OCI-LY1 (cell line): ENCODE results near the gene SLC4A11.
A peak's percentile ranks its signal among the peaks of the same experiment; 100 is the strongest.

Experiments used
- H2AFZ ChIP-seq: fragments of 200-600 bp; sonication (generic), shearing (Covaris generic); 2 replicates; pipeline ENCODE4 v1.6.0; 2014; ENCODE audit warnings: antibody characterized with exemption, mild to moderate bottlenecking, low read length
- H3F3A ChIP-seq: fragments of 200-600 bp; sonication (generic), shearing (Covaris generic); 2 replicates; pipeline ENCODE4 v1.6.0; 2014; ENCODE audit warnings: mild to moderate bottlenecking, antibody characterized with exemption, low read length, moderate library complexity; ENCODE audit not compliant: insufficient read depth
- H3K27ac ChIP-seq: fragments of 200-600 bp; sonication (generic); 2 replicates; pipeline ENCODE4 v1.5.1; 2014; ENCODE audit warnings: low read length, mixed run types, mild to moderate bottlenecking, low read depth; ENCODE audit not compliant: poor library complexity, severe bottlenecking
- H3K27me3 ChIP-seq: fragments of 200-600 bp; sonication (generic); 2 replicates; pipeline ENCODE4 v1.6.0; 2014; ENCODE audit warnings: antibody characterized with exemption, mild to moderate bottlenecking, low read length, moderate library complexity; ENCODE audit not compliant: insufficient read depth
- H3K36me3 ChIP-seq: fragments of 200-600 bp; sonication (generic); 2 replicates; pipeline ENCODE4 v1.6.1; 2014; ENCODE audit warnings: mild to moderate bottlenecking, antibody characterized with exemption, low read length, moderate library complexity, mixed read lengths; ENCODE audit not compliant: insufficient read depth
- H3K4me1 ChIP-seq: fragments of 200-600 bp; sonication (generic); 2 replicates; pipeline ENCODE4 v1.5.1; 2014; ENCODE audit warnings: mild to moderate bottlenecking, low read length, moderate library complexity; ENCODE audit not compliant: insufficient read depth, severe bottlenecking
- H3K4me2 ChIP-seq: fragments of 200-600 bp; sonication (generic), shearing (Covaris generic); 2 replicates; pipeline ENCODE4 v1.6.1; 2014; ENCODE audit warnings: low read length
- H3K4me3 ChIP-seq: fragments of 200-600 bp; sonication (generic); 2 replicates; pipeline ENCODE4 v1.5.1; 2014; ENCODE audit warnings: low read length, low read depth, mild to moderate bottlenecking, mixed read lengths; ENCODE audit not compliant: poor library complexity, severe bottlenecking
- H3K79me2 ChIP-seq: fragments of 200-600 bp; shearing (Covaris generic); 2 replicates; pipeline ENCODE4 v1.6.1; 2016; ENCODE audit warnings: mixed run types, low read length, mixed read lengths; ENCODE audit not compliant: insufficient read depth
- H3K9ac ChIP-seq: fragments of 200-600 bp; sonication (generic), shearing (Covaris generic); 2 replicates; pipeline ENCODE4 v1.6.1; 2014; ENCODE audit warnings: mild to moderate bottlenecking, low read length, mixed read lengths
- H3K9me2 ChIP-seq: fragments of 200-600 bp; sonication (generic), shearing (Covaris generic); 2 replicates; pipeline ENCODE4 v1.6.1; 2014; ENCODE audit warnings: low read depth, mild to moderate bottlenecking, low read length, mixed read lengths
- H3K9me3 ChIP-seq: fragments of 200-600 bp; shearing (Covaris generic); 2 replicates; pipeline ENCODE4 v1.6.1; 2014; ENCODE audit warnings: low read length, mixed read lengths
- H4K20me1 ChIP-seq: fragments of 200-600 bp; sonication (generic), shearing (Covaris generic); 2 replicates; pipeline ENCODE4 v1.6.0; 2016; ENCODE audit warnings: mild to moderate bottlenecking, low read length; ENCODE audit not compliant: insufficient read depth
- EZH2 ChIP-seq: fragments of 200-600 bp; sonication (generic), shearing (Covaris generic); IDR thresholded peaks from 2 replicates; pipeline ENCODE4 v1.8.0; 2017; ENCODE audit warnings: borderline replicate concordance, mixed run types, mild to moderate bottlenecking, antibody characterized with exemption, low read length, moderate library complexity, mixed read lengths
- TF ChIP-seq, protein P1 (sequence below): fragments of 200-600 bp; sonication (generic), shearing (Covaris generic); IDR thresholded peaks from 2 replicates; pipeline ENCODE4 v1.5.1; 2017; ENCODE audit warnings: mild to moderate bottlenecking, antibody characterized with exemption, low read length, moderate library complexity, mixed read lengths

SLC4A11 gene

DNA sequence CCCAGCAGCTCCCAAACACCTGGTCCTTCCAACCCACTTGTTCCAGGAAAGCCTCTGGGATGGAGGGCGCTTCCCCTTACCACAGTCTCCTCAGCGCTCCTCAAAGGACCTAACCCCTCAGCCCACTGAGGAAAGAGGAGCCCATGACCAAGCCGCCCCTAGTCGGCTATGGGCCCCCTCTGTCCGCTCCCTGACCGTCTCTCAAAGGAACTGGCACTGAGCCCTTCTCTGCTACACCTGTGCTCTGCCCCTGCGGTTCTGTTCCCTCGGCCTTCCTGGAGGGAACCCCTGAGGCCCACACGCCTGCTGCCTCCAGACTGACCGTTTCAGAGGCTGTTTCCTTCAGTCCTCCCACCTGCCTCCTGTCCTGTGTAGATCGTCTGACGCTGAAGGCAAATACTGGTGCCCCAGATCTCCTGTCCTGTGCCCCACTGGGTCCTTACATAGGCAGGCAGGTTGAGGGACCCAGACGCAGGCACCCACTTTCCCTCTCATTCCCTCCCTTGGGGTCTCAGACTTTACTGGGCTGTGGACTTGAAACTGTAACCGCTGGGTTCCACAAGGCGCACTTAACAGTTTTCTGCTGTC lies 1.9 kb upstream of the SLC4A11 start:
- no peak overlapping the region for H3K27ac ChIP-seq
- no peak overlapping the region for H2AFZ ChIP-seq
- H3K9ac ChIP-seq: no peak overlapping the region
- H3K27me3 ChIP-seq: 0 out of 2 replicates have a peak, but pooled peaks cover 8% of the 10 kb centered on the region
- no peaks in the 10 kb centered on the region for H3K9me3 ChIP-seq
- H3F3A ChIP-seq: no peaks in the 10 kb centered on the region
- H3K4me1 ChIP-seq: peaks cover 4% of the 10 kb centered on the region
- H3K79me2 ChIP-seq: no peaks in the 10 kb centered on the region
- no peaks in the 10 kb centered on the region for H4K20me1 ChIP-seq
- no peaks in the 10 kb centered on the region for H3K9me2 ChIP-seq
- no peak overlapping the region for H3K4me2 ChIP-seq
- TF ChIP-seq, protein P1, sequence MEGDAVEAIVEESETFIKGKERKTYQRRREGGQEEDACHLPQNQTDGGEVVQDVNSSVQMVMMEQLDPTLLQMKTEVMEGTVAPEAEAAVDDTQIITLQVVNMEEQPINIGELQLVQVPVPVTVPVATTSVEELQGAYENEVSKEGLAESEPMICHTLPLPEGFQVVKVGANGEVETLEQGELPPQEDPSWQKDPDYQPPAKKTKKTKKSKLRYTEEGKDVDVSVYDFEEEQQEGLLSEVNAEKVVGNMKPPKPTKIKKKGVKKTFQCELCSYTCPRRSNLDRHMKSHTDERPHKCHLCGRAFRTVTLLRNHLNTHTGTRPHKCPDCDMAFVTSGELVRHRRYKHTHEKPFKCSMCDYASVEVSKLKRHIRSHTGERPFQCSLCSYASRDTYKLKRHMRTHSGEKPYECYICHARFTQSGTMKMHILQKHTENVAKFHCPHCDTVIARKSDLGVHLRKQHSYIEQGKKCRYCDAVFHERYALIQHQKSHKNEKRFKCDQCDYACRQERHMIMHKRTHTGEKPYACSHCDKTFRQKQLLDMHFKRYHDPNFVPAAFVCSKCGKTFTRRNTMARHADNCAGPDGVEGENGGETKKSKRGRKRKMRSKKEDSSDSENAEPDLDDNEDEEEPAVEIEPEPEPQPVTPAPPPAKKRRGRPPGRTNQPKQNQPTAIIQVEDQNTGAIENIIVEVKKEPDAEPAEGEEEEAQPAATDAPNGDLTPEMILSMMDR: no peak
- TF ChIP-seq EZH2: no peak
- no peak overlapping the region for H3K4me3 ChIP-seq
- no peaks in the 10 kb centered on the region for H3K36me3 ChIP-seq

DNA sequence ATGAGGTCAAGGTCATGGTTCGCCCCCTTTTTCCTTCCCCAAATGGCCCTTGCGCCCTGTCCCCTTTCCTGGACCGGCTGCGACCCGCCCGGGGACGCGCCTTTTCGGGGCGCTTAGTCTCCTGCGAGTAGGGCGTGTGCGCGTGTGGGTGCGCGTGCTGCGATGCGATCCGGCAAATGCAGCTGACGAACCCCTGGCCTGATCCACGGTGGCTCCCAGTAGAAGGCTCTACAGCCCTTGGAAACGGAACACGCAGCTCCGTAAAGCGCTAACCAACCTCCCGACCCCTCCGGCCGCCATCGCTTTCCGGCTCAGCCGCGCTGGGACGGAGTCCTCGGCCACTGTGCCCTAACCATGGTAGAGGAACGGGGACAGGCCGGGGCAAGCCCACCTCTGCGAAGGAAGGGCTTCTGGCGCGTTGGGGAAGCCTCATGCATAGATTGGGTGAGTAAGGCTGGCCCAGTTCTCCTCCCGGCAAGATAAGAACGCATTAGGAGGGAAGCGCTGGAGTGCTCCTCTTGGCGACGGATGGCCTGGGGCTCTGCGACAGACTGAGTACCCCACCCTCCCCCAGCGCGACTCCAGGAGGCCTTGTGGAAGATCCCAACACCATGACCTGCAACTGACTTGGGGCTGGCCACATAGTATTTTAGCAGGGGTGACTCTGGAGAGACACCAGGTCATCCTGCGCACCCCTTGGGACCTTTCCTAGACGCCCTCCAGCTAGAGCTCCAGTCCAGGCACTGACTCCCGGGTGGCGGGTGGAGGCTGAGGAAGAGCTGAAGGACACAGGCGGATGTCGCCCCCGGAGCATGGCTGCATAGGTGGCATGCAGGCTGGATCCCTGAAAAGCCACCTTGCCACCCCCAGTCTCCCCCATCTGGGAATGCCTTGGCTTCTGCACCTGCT lies 1.1 kb upstream of the SLC4A11 start:
- Histone ChIP-seq H3K4me3 (peak overlapping the region; percentile 68), H3K79me2 (no peaks in the 10 kb centered on the region), H4K20me1 (no peaks in the 10 kb centered on the region), H3K27me3 (0 out of 2 replicates have a peak, but pooled peaks cover 13% of the 10 kb centered on the region), H3F3A (no peaks in the 10 kb centered on the region), H3K9me3 (no peaks in the 10 kb centered on the region), H3K9ac (no peak overlapping the region), H2AFZ (no peak overlapping the region), H3K36me3 (no peaks in the 10 kb centered on the region), H3K27ac (no peak overlapping the region), H3K4me2 (peak overlapping the region; percentile 71), H3K9me2 (no peaks in the 10 kb centered on the region), H3K4me1 (peaks cover 4% of the 10 kb centered on the region)
- no peak for TF ChIP-seq EZH2
- TF ChIP-seq, protein P1: no peak

DNA sequence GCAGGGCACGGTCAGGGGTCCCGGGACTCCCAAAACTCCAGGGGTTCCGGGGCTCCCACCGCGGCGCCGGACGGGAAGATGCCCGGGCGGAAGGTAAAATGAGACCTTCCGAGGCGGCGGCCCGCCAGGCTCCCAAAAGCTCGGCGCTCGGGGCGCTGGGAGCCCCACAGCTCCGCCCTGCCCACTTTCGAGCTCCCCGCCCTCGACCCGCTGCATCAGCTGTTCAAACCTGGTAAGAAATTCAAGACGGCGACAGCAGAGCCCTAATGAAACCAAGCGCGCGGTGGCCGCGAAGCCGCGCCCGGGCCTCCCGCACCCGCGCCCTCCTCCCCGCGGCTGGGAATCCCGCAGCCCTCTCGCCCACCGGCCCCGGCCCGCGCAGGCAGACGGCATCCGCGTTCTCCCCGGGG lies 369 bp downstream of the SLC4A11 start:
- no peak overlapping the region for H2AFZ ChIP-seq
- H3K9me3 ChIP-seq: no peaks in the 10 kb centered on the region
- H3K27me3 ChIP-seq: 0 out of 2 replicates have a peak, but pooled peaks cover 13% of the 10 kb centered on the region
- H3K79me2 ChIP-seq: no peaks in the 10 kb centered on the region
- peak overlapping the region; percentile 9; the same call in 1 of the 2 replicates for H3K9ac ChIP-seq
- TF ChIP-seq, protein P1: no peak
- TF ChIP-seq EZH2: no peak
- H3K4me3 ChIP-seq: peak overlapping the region; percentile 68
- no peak overlapping the region for H3K27ac ChIP-seq
- H4K20me1 ChIP-seq: no peaks in the 10 kb centered on the region
- H3K4me2 ChIP-seq: peak overlapping the region; percentile 71
- H3F3A ChIP-seq: no peaks in the 10 kb centered on the region
- H3K9me2 ChIP-seq: no peaks in the 10 kb centered on the region
- H3K36me3 ChIP-seq: no peaks in the 10 kb centered on the region
- H3K4me1 ChIP-seq: peaks cover 4% of the 10 kb centered on the region
